Cortex of kidney (tissue), 1 donor: ENCODE measurements around the gene DCDC1.

Experiments
- DNase-seq: peaks from one replicate; lab custom pipeline; 2025; lab: John Stamatoyannopoulos, UW

Gene DCDC1

GRCh38 chr11:31106968-31107576, 262.5 kb downstream of the DCDC1 start:
- no peak for DNase-seq

DNA sequence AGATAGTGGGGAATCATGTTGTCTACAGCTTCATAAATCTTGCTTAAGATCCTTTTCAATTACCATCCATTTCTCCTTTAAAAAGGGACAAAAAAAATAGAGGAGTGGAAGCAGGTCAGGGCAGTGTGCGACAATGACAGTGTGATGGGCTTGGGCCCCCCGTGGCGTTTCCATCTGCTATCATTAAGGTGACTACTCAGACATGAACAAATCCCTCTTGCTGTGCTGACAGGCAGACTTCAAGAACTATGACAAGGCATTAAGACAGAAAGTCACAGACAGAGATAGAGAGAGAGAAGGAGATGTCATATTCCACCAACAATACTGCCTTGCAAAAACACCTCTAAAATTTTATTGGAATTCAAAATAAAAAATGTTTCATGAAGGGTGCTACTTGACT, 263.2 kb downstream of the DCDC1 start:
- DNase-seq: no peak

DNA sequence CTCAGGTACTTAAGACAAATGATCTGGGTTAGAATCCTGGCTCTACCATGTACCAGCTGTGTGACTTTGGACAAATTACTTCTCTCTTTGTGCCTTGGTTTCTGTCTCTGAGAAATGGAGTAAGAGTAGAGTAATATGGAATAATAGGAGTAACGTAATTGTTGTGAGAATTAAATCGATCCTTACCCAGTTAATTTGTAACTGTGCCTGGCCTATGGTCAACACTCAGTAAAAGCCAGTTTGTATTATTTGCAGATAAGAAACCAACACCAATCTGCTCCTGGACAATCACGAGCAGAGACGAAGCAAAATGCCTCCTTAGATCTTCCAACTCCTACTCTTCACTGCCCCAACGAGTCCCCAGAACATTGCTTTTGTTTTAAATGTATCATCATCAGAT, 266.7 kb downstream of the DCDC1 start:
- DNase-seq: no peak

DNA sequence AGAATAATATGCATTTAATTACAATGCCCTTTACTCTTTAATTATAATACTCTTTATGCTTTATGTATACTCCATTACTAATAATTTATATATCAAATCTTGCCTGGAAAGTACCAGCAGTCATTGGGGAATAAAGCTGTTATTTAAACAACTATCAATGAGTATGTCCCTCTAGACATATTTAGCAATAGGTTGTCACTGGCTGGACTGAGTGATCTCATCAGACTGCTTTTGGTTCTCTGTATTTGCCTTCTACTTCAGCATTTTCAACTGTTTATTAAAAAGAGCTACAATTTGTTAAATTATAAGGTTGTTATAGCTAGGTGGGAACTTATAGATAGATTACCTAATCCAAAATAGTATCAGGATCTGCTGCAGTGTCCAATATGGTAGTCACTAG, 267.2 kb downstream of the DCDC1 start:
- no peak for DNase-seq

DNA sequence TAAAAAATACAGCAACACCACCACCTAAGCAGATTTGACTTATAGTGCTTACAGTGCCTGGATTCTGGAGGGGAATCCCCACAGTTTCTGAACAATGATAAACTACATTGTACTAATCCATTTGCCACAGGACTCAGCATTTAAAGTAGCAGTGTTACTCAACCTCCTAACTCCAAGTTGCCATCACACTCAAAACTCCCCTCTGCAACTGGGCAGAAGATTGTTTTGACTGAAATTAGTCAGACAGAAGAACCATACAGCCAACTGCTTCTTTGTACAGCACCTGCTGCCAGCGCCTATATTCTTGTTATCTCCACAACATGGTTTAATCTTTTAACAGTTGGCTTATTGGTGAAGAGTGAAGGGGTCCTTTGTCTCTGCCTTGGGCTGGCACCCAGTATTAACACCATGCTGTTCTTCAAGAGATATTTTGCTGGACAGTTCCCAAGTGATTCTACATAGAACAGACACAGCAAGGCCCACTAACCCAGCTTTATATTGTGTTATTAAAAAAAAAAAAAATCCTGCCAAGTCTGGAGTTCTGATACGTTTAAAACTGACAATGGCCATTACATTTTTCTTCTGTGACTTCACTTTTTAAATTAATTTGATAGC, 273.2 kb downstream of the DCDC1 start:
- no peak for DNase-seq

DNA sequence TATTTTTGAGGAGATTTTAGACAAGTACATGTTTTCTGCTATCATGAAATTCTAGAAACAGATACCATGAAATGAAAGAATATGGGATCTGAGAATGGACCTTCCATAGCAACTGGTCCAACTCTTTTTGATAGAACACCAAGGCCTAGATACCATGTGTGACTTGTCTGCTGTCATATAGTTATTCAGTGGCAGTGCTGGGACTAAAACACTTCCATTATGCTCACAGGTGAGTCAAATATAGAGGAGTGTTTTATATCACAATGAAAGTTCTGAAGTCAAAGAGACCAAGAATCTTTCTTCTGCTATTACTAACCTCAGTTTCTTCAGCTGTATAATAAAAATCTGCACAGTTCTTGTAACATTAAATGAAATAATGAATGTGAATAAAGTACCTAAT, 276.9 kb downstream of the DCDC1 start:
- no peak for DNase-seq

DNA sequence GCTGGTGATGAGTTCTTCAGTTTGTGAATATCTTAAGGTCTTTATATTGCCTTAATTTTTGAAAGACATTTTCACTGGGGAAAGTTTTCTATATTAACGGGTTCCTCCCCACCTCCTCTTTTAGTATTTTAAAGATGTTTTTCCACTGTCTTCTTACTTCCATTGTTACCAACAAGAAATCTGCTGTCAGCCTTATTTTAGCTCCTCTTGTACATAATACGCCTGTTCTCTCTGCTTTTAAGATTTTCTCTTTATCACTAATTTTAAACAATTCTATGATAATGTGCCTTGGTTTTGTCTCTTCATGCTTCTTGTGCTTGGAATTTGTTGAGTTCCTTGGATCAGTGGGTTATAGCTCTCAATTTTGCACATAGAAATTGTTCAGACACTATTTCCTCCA, 280.4 kb downstream of the DCDC1 start:
- no peak for DNase-seq

DNA sequence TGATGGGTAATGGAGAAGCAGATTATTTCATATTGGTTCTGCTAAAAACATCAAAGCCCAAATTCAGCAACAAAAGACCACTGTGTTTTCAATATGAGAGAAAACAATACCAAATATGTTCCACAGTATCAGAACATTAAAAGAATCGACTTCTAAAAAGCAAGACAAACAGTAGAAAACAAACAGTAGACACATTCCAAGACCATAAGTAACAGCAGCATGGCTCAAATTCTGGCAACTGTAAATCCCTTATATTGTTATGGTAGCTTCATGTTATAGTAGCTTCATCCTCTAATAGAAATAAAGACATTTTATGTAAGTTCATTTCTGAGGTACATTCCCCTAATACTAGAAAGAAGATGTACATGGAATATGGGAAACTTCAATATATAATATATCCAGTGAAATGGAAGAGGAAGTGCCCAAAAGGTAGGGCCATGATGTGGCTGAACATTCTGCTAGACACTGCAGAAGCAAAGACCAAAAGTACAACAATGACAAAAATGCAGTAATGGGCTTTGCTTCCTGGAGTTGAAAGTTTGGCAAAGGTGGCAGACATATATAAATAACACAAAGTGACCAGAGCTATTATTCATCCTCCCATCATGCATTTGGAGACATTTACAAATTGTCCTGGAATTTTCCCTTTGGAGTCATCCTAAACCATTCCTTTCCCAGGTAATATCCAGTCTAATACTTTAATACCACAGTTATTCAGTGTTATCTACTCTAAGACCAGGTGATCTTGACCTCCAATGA, 299.9 kb downstream of the DCDC1 start:
- DNase-seq: no peak

DNA sequence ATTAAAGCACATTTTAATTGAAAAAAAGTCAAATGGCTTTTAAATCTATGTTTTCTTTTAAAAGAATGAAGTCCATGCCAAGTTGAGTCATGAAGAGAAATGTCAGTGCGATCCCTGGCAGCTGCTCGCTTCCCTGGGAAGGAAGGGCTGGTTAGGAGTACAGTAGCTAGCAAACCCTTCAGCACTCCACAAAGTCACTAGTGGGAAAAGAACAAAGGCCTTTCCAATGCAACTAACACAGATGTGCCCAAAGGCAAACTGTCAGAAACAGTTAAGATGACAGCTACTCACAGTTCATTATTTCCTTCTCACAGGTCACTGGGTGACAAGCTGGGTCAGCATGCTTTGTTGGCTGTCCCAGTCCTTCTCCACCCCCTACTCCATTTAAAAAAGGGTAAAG, 308.7 kb downstream of the DCDC1 start:
- DNase-seq: no peak

DNA sequence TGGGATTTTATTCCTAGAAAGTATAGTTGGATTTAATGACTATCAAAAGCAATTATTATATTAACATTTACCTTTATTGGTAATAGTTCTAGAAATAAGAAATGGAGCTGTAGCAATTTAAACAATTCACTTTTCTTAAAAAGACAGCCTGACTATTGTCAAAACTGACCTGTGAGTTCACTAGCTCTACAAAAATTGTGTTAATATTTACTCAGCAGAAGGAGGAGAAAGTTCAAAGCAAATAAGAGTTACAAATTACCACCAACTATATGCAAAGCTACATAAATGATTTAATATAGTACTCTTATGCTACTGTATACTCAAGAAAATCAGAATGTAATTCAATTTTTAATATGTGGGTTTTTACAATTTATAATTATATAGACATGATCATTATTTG, 310.0 kb downstream of the DCDC1 start:
- no peak for DNase-seq

GRCh38 chr11:31050061-31050765, 319.3 kb downstream of the DCDC1 start:
- DNase-seq: no peak

DNA sequence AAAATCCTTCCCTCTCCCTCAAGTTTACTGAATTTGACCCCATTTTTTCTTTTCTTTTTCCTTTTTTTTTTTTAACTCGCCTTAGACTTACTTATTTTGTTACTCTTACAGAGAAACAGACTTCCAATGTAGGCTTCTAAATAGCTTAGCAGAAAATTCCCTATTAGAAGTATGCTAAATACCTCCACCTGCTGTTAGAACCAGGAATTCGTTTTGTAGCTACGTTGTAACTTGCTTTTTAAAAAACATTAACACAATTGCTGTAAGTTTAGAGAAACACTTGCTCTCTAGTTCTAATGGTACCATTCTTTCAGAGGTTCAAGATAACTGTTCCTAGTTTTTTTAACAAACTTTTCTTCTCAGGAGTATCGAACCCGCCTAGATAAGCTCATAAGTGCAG, 324.2 kb downstream of the DCDC1 start:
- no peak for DNase-seq

- DNase-seq: no peak
Measured at GRCh38 chr11:31030138-31030792, 339.3 kb downstream of the DCDC1 start.

DNA sequence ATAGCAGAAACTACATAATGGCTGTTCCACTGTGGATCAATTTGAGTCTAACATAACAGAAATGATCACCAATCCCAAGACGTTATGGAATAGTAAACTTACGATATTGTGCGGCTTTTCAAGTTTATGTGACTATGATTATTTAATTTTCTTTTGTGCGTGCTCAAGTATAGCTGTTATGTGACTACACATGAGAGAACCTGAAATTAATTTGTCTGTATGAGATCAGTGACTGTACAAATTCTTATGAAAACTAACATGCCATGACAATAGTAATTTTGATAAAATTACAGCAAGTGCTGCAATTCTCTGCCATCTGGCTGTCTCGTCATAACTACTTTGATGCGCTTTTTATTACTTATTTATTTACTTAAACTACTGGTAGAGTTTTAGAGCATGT, 343.2 kb downstream of the DCDC1 start:
- no peak for DNase-seq

GRCh38 chr11:31022080-31022479, 347.5 kb downstream of the DCDC1 start:
- no peak for DNase-seq

- DNase-seq: no peak
Measured at GRCh38 chr11:31019786-31020185, 349.8 kb downstream of the DCDC1 start.

- DNase-seq: no peak
Measured at GRCh38 chr11:31005202-31005601, 364.3 kb downstream of the DCDC1 start.

- DNase-seq: no peak
Measured at GRCh38 chr11:31001427-31001826, 368.1 kb downstream of the DCDC1 start.

DNA sequence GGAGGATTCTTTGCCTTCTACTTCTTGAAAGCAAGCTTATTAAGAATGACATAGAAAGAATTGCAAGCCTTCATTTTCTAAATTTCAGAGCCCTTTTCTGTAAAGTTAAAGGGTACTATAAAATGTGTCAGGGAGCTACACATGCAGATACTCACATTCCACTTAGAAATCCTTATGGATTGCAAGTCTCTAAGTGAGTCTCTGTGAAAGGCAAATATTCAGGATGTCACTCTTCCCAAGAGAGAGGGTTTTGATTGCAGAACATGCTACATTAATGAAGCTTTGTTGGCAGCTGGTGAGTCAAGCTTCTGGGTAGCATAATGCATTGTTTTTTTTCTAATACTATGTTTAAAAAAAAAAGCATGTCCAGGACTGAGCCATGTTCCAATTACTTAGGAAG, 369.2 kb downstream of the DCDC1 start:
- DNase-seq: no peak

DNA sequence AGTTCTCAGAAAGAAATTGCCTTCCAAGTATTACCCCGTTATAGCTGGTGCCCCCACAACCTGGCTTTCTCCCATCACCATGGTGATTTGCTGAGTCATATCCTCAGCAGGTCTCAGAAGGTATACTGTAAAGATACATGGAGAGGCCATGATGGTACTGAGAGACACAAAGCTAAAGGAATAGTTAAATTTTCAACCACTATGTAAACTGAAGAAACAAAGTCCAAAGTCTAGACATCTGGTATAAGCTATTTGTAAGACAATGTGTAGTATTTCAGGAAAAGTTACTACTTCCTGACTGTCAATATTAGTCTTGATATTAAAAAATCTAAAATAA, 377.1 kb downstream of the DCDC1 start:
- DNase-seq: no peak

DNA sequence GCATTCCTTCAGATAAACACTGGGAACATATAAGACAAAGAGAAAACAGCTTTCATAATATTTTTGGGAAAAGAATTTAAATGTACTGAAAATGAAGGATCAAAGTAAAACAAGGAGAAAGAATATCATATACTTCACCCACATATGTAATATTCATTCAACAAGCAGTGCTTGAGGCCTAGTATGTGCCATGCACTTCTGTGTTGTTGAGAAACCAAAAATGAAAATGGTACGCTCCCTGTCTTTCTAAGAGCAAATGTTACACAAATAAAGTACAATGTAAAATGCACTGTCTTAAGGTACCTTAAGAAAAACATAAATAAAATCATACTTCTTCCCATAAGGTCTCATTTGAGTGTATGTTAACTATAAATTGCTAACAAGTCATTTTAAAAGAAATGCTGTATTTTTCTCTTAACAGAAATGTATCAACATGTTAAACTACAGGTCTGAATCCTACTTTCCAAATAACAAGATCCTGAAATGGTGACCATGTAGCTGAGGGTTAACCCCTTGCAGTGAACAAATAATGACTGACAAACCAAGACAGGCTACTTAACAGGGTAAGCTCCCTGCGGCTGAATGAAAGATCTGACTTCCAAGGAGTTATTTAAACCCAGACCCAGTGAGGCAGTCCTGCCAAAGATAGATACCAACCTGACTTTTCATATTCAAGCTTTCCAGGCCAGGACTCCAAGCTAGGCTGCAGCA, 377.6 kb downstream of the DCDC1 start:
- no peak for DNase-seq

GRCh38 chr11:30991376-30991775, 378.2 kb downstream of the DCDC1 start:
- no peak for DNase-seq
